ENCODE data around the gene E2F4. TPM values are rescaled to one million over a fixed set of nuclear protein-coding genes. Genes with fewer than 3 reads are reported as not detected.

E2F4 gene
- total RNA-seq, 1 experiment from 2014 or later = 114 TPM

DNA sequence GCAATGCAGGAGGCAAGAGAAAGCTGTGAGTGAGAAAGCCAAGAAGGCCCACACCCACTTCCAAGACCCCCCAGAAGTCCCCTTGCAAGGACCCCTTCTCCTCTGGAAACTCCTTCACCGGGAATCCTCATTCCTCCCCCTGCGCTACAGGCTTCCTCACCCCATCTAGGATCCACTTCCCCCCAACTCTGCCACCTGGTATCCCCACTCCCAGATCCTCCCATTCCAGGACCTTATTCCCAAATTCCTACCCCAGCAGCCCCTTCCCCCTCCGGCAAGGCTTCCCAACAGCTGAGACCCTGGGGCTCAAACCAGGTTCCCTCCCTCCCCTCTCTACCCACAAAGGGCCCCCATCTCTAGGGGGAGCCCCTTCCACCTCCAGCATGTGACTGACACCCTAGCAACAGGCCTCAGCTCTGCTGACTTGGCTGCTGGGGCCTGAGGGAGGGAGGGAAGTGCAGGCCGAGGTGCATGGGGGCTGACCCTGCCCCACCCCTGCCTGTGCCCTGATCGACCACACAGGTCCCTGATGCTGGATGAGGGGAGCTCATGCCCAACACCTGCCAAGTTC is 25.3 kb upstream of the E2F4 start:
- no peaks in the 10 kb centered on the region for H3K9me2 ChIP-seq (ENCODE audit: insufficient read depth)
- ATAC-seq (no peak), DNase-seq (ENCODE audit: low read depth, low spot score) (no peak)
- H3K36me3 ChIP-seq (ENCODE audit: control insufficient read depth in 1 of 2, insufficient read depth in 2 of 2, low read length in 2 of 2) = no peaks in the 10 kb centered on the region
- no peaks in the 10 kb centered on the region for H3K27me3 ChIP-seq (ENCODE audit: insufficient read depth, low read length)
- no peaks in the 10 kb centered on the region for H4K20me1 ChIP-seq (ENCODE audit: insufficient read depth)
- no peaks in the 10 kb centered on the region for H3K9me3 ChIP-seq (ENCODE audit: control insufficient read depth in 1 of 2, insufficient read depth in 1 of 2, low read depth in 1 of 2, low read length in 2 of 2)
- intact Hi-C loops (cut with micrococcal nuclease) = no loop called here
- TF ChIP-seq SP1 (IDR thresholded peaks at IDR 0.05; ENCODE audit: low read depth) (no peak), ZNF274 (IDR thresholded peaks at IDR 0.05; ENCODE audit: low read depth, low read length) (no peak), CBX3 (IDR thresholded peaks at IDR 0.05; ENCODE audit: low read depth) (no peak), ZFX (IDR thresholded peaks at IDR 0.05) (no peak), JUND (IDR thresholded peaks at IDR 0.05) (no peak), SIN3A (IDR thresholded peaks at IDR 0.05; ENCODE audit: low read depth) (no peak), EZH2phosphoT487 (IDR thresholded peaks at IDR 0.05; ENCODE audit: borderline replicate concordance) (no peak), ELF1 (IDR thresholded peaks at IDR 0.05; ENCODE audit: borderline replicate concordance, low read depth) (no peak), POLR2A (IDR thresholded peaks at IDR 0.05; ENCODE audit: borderline replicate concordance, extremely low read depth, insufficient read depth, insufficient read length) (no peak), RAD21 (IDR thresholded peaks at IDR 0.05; ENCODE audit: low read depth) (no peak), YY1 (IDR thresholded peaks at IDR 0.05; ENCODE audit: extremely low read depth, insufficient replicate concordance, low read depth, low read length) (no peak)
- TF ChIP-seq, protein P1, sequence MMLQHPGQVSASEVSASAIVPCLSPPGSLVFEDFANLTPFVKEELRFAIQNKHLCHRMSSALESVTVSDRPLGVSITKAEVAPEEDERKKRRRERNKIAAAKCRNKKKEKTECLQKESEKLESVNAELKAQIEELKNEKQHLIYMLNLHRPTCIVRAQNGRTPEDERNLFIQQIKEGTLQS (IDR thresholded peaks at IDR 0.05) = no peak
- peaks cover 32 to 40% of the 10 kb centered on the region in 2 experiments for H3K4me1 ChIP-seq (ENCODE audit: control insufficient read depth in 1 of 2, insufficient read depth in 2 of 2, low read length in 2 of 2)
- H3K4me2 ChIP-seq (ENCODE audit: low read length) = no peak overlapping the region
- peaks cover 8% of the 10 kb centered on the region; the same call in 1 of the 2 replicates for H3K79me2 ChIP-seq (ENCODE audit: insufficient read depth, low read length)
- H3K27ac ChIP-seq (ENCODE audit: low read depth, low read length) = no peak overlapping the region
- RAD21 ChIA-PET (ENCODE audit: low non-redundant PET in 1 of 2, low total read pairs in 2 of 2, uncharacterized antibody in 2 of 2, unreplicated experiment in 2 of 2) = no interaction called here
- H3K4me3 ChIP-seq (replicated peaks in 1 of 2; ENCODE audit: low read depth in 1 of 2, low read length in 2 of 2) = no peak overlapping the region
- POLR2A ChIA-PET = no interaction called here
- no TSS peak for BruUV-seq (replicated peaks)
- H3K9ac ChIP-seq (ENCODE audit: low read length) = no peak overlapping the region
- CTCF ChIA-PET = interaction anchor here (0.8 to 5.6 kb wide), 2 partner anchors 8 to 149 kb away, joined by 3 to 52 read pairs; partner anchors contain the start of genes FBXL8 and TRADD
- H2AFZ ChIP-seq (ENCODE audit: low read depth, low read length, poor library complexity, severe bottlenecking) = no peak overlapping the region

DNA sequence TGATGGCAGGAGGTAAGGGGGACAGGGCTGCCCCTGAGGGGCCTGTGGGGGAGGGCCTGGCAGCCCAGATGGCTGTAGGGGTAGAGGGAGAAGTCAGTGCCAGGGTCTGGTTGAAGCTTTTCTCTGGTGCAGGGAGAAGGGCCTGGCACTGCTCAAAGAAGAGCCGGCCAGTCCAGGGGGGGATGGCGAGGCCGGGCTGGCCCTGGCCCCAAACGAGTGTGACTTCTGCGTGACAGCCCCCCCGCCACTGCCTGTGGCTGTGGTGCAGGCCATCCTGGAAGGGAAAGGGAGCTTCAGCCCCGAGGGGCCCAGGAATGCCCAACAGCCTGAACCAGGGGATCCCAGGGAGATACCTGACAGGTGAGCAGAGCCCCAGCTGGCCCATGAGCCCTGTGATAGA is 24.4 kb upstream of the E2F4 start:
- POLR2A ChIA-PET = no interaction called here
- H3K27me3 ChIP-seq (ENCODE audit: insufficient read depth, low read length) = no peaks in the 10 kb centered on the region
- intact Hi-C loops (cut with micrococcal nuclease) = no loop called here
- no peaks in the 10 kb centered on the region for H3K36me3 ChIP-seq (ENCODE audit: control insufficient read depth in 1 of 2, insufficient read depth in 2 of 2, low read length in 2 of 2)
- no peak overlapping the region for H3K4me2 ChIP-seq (ENCODE audit: low read length)
- H3K9me3 ChIP-seq (ENCODE audit: control insufficient read depth in 1 of 2, insufficient read depth in 1 of 2, low read depth in 1 of 2, low read length in 2 of 2) = no peaks in the 10 kb centered on the region
- no peaks in the 10 kb centered on the region for H4K20me1 ChIP-seq (ENCODE audit: insufficient read depth)
- CTCF ChIA-PET = interaction anchor here (1.5 to 5.6 kb wide), 2 partner anchors 9 to 150 kb away, joined by 4 to 52 read pairs; partner anchors contain the start of genes FBXL8 and TRADD
- no peak for DNase-seq (ENCODE audit: low read depth, low spot score)
- H3K79me2 ChIP-seq (ENCODE audit: insufficient read depth, low read length) = peaks cover 8% of the 10 kb centered on the region; the same call in 1 of the 2 replicates
- no peak overlapping the region for H3K27ac ChIP-seq (ENCODE audit: low read depth, low read length)
- no peaks in the 10 kb centered on the region for H3K9me2 ChIP-seq (ENCODE audit: insufficient read depth)
- no peak overlapping the region for H3K9ac ChIP-seq (ENCODE audit: low read length)
- peaks cover 32 to 46% of the 10 kb centered on the region in 2 experiments for H3K4me1 ChIP-seq (ENCODE audit: control insufficient read depth in 1 of 2, insufficient read depth in 2 of 2, low read length in 2 of 2)
- no peak for ATAC-seq
- H3K4me3 ChIP-seq (replicated peaks in 1 of 2; ENCODE audit: low read depth in 1 of 2, low read length in 2 of 2) = no peak overlapping the region
- H2AFZ ChIP-seq (ENCODE audit: low read depth, low read length, poor library complexity, severe bottlenecking) = no peak overlapping the region
- no TSS peak for BruUV-seq (replicated peaks)
- RAD21 ChIA-PET (ENCODE audit: low non-redundant PET in 1 of 2, low total read pairs in 2 of 2, uncharacterized antibody in 2 of 2, unreplicated experiment in 2 of 2) = no interaction called here
- no peak for TF ChIP-seq EZH2 (IDR thresholded peaks at IDR 0.05)
- no peak for TF ChIP-seq POLR2AphosphoS5 (IDR thresholded peaks at IDR 0.05; ENCODE audit: low read depth, low read length)
- no peak for TF ChIP-seq ELF1 (IDR thresholded peaks at IDR 0.05; ENCODE audit: borderline replicate concordance, low read depth)
- no peak for TF ChIP-seq SRF (IDR thresholded peaks at IDR 0.05; ENCODE audit: low read depth)
- TF ChIP-seq FOSL1 (IDR thresholded peaks at IDR 0.05; ENCODE audit: low read depth) = no peak
- TF ChIP-seq, protein P2, sequence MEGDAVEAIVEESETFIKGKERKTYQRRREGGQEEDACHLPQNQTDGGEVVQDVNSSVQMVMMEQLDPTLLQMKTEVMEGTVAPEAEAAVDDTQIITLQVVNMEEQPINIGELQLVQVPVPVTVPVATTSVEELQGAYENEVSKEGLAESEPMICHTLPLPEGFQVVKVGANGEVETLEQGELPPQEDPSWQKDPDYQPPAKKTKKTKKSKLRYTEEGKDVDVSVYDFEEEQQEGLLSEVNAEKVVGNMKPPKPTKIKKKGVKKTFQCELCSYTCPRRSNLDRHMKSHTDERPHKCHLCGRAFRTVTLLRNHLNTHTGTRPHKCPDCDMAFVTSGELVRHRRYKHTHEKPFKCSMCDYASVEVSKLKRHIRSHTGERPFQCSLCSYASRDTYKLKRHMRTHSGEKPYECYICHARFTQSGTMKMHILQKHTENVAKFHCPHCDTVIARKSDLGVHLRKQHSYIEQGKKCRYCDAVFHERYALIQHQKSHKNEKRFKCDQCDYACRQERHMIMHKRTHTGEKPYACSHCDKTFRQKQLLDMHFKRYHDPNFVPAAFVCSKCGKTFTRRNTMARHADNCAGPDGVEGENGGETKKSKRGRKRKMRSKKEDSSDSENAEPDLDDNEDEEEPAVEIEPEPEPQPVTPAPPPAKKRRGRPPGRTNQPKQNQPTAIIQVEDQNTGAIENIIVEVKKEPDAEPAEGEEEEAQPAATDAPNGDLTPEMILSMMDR (IDR thresholded peaks at IDR 0.05 in 2 of 3, conservative IDR thresholded peaks at IDR 0.05 in 1 of 3; ENCODE audit: borderline replicate concordance in 1 of 3, insufficient read depth in 1 of 3, low read depth in 2 of 3, low read length in 2 of 3) = no peak
- no peak for TF ChIP-seq ZFX (IDR thresholded peaks at IDR 0.05)
- TF ChIP-seq ZNF274 (IDR thresholded peaks at IDR 0.05; ENCODE audit: low read depth, low read length) = no peak
- TF ChIP-seq JUND (IDR thresholded peaks at IDR 0.05) = no peak
- no peak for TF ChIP-seq SIN3A (IDR thresholded peaks at IDR 0.05; ENCODE audit: low read depth)
- TF ChIP-seq, protein P1 (IDR thresholded peaks at IDR 0.05) = no peak
- TF ChIP-seq, protein P3, sequence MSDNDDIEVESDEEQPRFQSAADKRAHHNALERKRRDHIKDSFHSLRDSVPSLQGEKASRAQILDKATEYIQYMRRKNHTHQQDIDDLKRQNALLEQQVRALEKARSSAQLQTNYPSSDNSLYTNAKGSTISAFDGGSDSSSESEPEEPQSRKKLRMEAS (IDR thresholded peaks at IDR 0.05) = no peak

Data from HCT116 (cell line).